Activated CD8-positive, alpha-beta memory T cell treated with anti-CD3 and anti-CD28 coated beads, Interleukin-2, amount 10 ng/mL, durations not matched to agents 7 days and 5 days (primary cell): ENCODE results near the gene RASA4. TPM values are rescaled to one million over a fixed set of nuclear protein-coding genes. Genes with fewer than 3 reads are reported as not detected.
"Not testable (repeated sequence)": the region's sequence is repeated elsewhere in the genome, so short reads cannot be mapped to it uniquely, and the experiment has no call there.

Experiments used
- ATAC-seq: fragments of 150-1000 bp; cut with Tn5 transposase; one replicate; pipeline ENCODE4 v1.10.0; 2021; ENCODE audit warnings: moderate library complexity
- CTCF ChIA-PET: fragments of 350-600 bp; sonication (Branson Sonifier 250); formaldehyde crosslinking; loops from one replicate; lab custom pipeline; 2021; ENCODE audit warnings: antibody characterized with exemption; lab: Charles Lee
- DNase-seq: peaks from one replicate; pipeline ENCODE4 v3.0.0-alpha.2; 2020
- H3K27ac Mint-ChIP-seq: one replicate; pipeline ENCODE4 v1.8.0; 2021; ENCODE audit warnings: mild to moderate bottlenecking, mixed read lengths
- H3K27me3 Mint-ChIP-seq: one replicate; pipeline ENCODE4 v1.8.0; 2021; ENCODE audit warnings: mixed read lengths
- H3K36me3 Mint-ChIP-seq: one replicate; pipeline ENCODE4 v1.8.0; 2021; ENCODE audit warnings: mild to moderate bottlenecking, mixed read lengths
- H3K4me1 Mint-ChIP-seq: one replicate; pipeline ENCODE4 v1.8.0; 2021; ENCODE audit warnings: mixed read lengths
- H3K4me3 Mint-ChIP-seq: one replicate; pipeline ENCODE4 v1.8.0; 2021; ENCODE audit warnings: mild to moderate bottlenecking, moderate library complexity, mixed read lengths
- H3K9me3 Mint-ChIP-seq: one replicate; pipeline ENCODE4 v1.8.0; 2022; ENCODE audit warnings: low read depth, mixed read lengths
- total RNA-seq, 2 experiments: library from RNA; stranded (reverse); gene quantifications; one replicate each; pipeline ENCODE4 v1.2.3, GENCODE V29; 2021

RASA4 gene
- total RNA-seq, 2 experiments from 2014 or later: 29.2 to 39.3 TPM

DNA sequence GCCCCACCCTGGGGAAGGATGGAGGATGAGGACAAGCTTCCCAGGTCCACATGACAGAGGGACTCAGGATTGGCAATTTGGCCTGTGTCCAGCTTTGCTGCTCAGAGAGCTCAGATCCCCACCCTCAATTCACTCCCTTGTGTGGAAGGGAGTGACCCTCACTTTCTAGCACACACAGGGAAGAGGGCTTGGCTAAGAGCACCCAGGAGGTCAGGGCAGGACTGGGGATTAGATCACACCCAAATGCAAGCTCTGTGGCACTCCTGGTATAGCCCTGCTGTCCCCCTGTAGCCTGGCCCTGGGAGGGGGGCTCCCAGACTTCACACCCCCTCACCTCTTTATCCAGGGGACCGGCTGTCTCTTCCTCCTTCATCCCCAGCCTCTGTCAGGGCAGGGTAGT, 72.2 kb downstream of the RASA4 start:
- not testable (repeated sequence) for H3K4me3 Mint-ChIP-seq

GRCh38 chr7:102543596-102543995, 73.0 kb downstream of the RASA4 start, which contains the start of gene UPK3BL2:
Gene UPK3BL2 (minus strand): TSS chr7:102543696. CDS start chr7:102543636, 60 bp downstream.
- H3K27me3 Mint-ChIP-seq, DNase-seq, ATAC-seq, H3K36me3 Mint-ChIP-seq, H3K9me3 Mint-ChIP-seq, H3K4me1 Mint-ChIP-seq, CTCF ChIA-PET, H3K27ac Mint-ChIP-seq, H3K4me3 Mint-ChIP-seq: not testable (repeated sequence)

More for the DNA sequence above, 72.2 kb downstream of the RASA4 start:
- ATAC-seq, H3K9me3 Mint-ChIP-seq, CTCF ChIA-PET, H3K27me3 Mint-ChIP-seq, H3K27ac Mint-ChIP-seq, H3K36me3 Mint-ChIP-seq, DNase-seq, H3K4me1 Mint-ChIP-seq: not testable (repeated sequence)

DNA sequence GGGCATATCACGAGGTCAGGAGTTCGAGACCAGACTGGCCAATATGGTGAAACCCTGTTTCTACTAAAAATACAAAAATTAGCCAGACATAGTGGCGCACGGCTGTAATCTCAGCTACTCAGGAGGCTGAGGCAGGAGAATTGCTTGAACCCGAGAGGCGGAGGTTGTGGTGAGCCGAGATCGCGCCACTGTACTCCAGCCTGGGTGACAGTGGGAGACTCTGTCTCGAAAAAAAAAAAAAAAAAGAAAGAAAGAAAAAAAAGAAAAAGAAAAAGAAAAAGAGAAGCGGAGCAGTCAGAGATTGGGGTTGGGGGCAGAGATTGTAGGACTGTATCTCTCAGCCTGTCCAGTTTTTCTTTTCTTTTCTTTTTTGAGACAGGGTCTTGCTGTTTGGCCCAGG, 73.8 kb downstream of the RASA4 start:
- H3K27me3 Mint-ChIP-seq, H3K4me1 Mint-ChIP-seq, H3K4me3 Mint-ChIP-seq, H3K36me3 Mint-ChIP-seq, H3K27ac Mint-ChIP-seq, CTCF ChIA-PET, DNase-seq, ATAC-seq, H3K9me3 Mint-ChIP-seq: not testable (repeated sequence)

DNA sequence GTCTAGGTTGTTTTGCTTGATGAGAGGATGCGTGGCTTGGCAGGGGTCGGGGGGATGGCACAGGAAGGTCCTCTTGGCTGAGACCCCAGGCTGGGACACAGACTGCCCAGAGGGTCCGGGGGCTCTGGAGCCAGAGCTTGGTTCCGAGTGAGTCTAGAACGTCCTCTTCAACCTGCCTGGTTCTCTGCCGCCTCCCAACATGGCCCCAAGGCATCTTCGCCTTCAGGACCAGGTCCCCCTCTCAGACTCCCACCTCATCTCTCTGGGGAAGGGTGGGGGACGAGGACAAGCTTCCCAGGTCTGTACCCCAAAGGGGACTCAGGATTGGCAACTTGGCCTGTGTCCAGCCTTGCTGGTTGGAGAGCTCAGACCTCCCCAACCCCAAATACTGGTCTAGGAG, 74.5 kb downstream of the RASA4 start:
- H3K4me1 Mint-ChIP-seq, H3K9me3 Mint-ChIP-seq, H3K27ac Mint-ChIP-seq, H3K27me3 Mint-ChIP-seq, CTCF ChIA-PET, H3K4me3 Mint-ChIP-seq, DNase-seq, ATAC-seq, H3K36me3 Mint-ChIP-seq: not testable (repeated sequence)

GRCh38 chr7:102540604-102541003, 76.0 kb downstream of the RASA4 start:
- DNase-seq, H3K4me3 Mint-ChIP-seq, H3K4me1 Mint-ChIP-seq, ATAC-seq, H3K36me3 Mint-ChIP-seq, H3K27me3 Mint-ChIP-seq, H3K27ac Mint-ChIP-seq, CTCF ChIA-PET, H3K9me3 Mint-ChIP-seq: not testable (repeated sequence)

DNA sequence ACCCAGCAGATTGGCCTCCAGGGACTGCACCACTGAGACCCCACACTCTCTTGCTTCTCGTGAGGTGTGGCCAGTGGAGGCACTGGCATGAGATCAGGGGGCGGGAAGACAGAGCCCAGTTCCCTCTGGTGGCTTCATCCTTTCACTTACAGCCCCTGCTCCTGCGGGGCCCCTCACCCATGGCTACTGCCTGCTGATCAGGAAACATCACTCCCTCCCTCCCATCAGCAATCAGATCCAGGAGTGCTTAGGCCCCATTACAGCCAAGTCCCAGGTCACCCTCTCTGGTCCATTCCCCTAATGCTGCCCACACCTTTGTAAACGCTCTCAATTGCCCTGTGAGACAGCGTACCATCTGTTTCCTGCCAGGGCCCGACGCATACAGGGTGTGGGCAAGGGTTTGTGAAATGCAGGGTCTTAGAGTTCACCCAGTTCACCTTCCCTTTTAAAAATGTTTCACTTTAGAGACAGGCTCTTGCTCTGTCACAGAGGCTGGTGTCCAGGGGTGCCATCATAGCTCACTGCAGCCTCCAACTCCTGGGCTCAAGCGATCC, 81.4 kb downstream of the RASA4 start:
- H3K4me3 Mint-ChIP-seq, DNase-seq, H3K4me1 Mint-ChIP-seq, H3K27ac Mint-ChIP-seq, H3K9me3 Mint-ChIP-seq, CTCF ChIA-PET, H3K27me3 Mint-ChIP-seq, ATAC-seq, H3K36me3 Mint-ChIP-seq: not testable (repeated sequence)

DNA sequence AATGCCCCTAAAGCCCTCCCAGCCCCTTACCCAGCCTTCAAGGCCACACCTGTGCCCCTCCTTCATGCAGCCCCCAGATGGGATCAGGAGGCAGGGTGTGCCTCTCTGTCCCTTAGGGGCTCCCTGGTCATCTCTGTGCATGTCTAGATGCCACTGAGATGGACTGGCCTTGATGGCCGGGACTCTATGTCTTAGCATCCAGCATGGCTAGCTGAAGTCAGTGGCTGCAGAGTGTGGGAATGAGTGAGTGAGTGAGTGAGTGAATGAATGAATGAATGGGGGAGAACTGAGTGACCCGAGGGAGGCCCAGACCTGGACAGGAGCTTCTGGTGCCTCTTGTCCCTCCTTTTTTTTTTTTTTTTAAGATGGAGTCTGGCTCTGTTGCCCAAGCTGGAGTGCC, 84.4 kb downstream of the RASA4 start:
- H3K27ac Mint-ChIP-seq, H3K27me3 Mint-ChIP-seq, CTCF ChIA-PET, H3K36me3 Mint-ChIP-seq, H3K4me3 Mint-ChIP-seq, H3K9me3 Mint-ChIP-seq, ATAC-seq, DNase-seq, H3K4me1 Mint-ChIP-seq: not testable (repeated sequence)

DNA sequence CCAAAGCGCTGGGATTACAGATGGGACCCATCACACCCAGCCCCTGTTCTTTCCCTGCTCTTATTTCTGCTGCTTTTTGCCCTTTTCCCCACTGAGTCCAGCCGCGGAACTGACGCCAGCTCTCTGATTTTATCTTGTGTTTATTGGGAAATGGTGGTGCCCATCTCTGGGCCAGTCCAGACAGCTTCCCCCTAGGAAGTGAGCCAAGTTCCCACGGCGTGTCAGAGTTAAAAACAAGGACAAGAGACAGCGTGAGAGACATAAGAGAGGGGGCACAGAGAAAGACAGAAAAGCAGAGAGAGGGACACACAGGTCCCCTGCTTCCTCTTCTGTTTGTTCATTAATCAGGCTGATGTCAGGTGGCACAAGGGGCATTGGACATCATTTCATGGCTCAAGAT, 85.0 kb downstream of the RASA4 start:
- ATAC-seq, CTCF ChIA-PET, H3K4me3 Mint-ChIP-seq, H3K27ac Mint-ChIP-seq, H3K4me1 Mint-ChIP-seq, H3K9me3 Mint-ChIP-seq, DNase-seq, H3K27me3 Mint-ChIP-seq, H3K36me3 Mint-ChIP-seq: not testable (repeated sequence)

DNA sequence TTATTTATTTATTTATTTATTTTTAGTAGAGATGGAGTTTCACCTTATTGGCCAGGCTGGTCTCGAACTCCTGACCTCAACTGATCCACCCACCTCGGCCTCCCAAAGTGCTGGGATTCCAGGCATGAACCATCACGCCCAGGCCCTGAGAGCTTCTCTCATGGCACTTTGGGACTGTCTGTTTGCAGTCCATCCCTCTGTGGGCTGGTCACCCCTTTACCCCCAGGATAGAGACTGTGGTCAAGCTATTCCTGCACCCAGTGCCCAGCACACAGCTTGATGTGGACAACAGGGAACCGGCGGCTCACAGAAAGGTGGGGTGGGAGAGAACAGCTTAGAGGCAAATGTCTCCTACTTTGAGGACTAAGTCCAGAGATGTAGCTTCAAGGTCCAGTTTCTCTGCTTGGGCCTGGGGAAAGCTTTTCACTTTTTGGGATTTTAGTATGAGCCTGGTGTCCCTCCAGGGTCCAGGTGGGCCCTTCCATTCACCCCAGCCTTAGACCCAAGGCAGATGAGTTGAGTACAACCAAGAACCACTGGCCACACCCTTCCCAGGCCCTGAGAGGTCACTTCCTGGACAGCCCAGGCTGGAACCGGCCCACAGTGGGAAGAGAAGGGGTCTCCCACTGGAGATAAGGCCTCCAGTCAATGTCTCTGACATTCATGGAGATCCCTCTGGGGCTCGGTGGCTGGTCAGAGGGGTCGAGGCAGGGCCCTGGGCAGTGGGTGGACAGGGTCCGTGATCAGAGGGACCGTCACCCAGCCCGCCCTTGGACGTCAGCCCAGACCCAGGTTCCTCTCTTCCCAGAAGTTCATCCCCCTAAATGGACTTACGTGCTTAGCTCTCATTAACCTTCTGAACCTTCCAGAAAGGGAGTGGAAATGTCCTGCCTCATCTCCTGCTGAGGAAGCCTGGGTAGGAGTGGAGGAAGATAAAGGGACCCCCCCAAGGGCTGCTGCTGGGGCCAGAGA, 88.4 kb downstream of the RASA4 start:
- ATAC-seq, H3K36me3 Mint-ChIP-seq, DNase-seq, H3K9me3 Mint-ChIP-seq, H3K27ac Mint-ChIP-seq, H3K4me3 Mint-ChIP-seq, H3K27me3 Mint-ChIP-seq, CTCF ChIA-PET, H3K4me1 Mint-ChIP-seq: not testable (repeated sequence)

- ATAC-seq, DNase-seq, H3K4me1 Mint-ChIP-seq, H3K9me3 Mint-ChIP-seq, H3K27me3 Mint-ChIP-seq, CTCF ChIA-PET, H3K4me3 Mint-ChIP-seq, H3K27ac Mint-ChIP-seq, H3K36me3 Mint-ChIP-seq: not testable (repeated sequence)
Observed at GRCh38 chr7:102527182-102527581, 89.4 kb downstream of the RASA4 start.

GRCh38 chr7:102524803-102525202, 91.8 kb downstream of the RASA4 start:
- H3K36me3 Mint-ChIP-seq, H3K27me3 Mint-ChIP-seq, ATAC-seq, CTCF ChIA-PET, H3K27ac Mint-ChIP-seq, DNase-seq, H3K4me3 Mint-ChIP-seq, H3K4me1 Mint-ChIP-seq, H3K9me3 Mint-ChIP-seq: not testable (repeated sequence)
